NCI-H524 (cell line): ENCODE results near the gene DDB1.

Experiments
- DNase-seq, 2 experiments: peaks; one replicate each; lab custom pipeline; 2025; lab: John Stamatoyannopoulos, UW

DDB1 gene

GRCh38 chr11:61356706-61357105 is 23.8 kb upstream of the DDB1 start:
- no peak for DNase-seq

- DNase-seq: no peak
Observed at GRCh38 chr11:61354208-61354607, 21.3 kb upstream of the DDB1 start.

GRCh38 chr11:61353131-61354067 is 20.5 kb upstream of the DDB1 start:
- DNase-seq: no peak

- DNase-seq: no peak
Observed at GRCh38 chr11:61352038-61352437, 19.1 kb upstream of the DDB1 start.

GRCh38 chr11:61350803-61351202 is 17.9 kb upstream of the DDB1 start:
- DNase-seq: no peak

GRCh38 chr11:61350336-61350735 is 17.4 kb upstream of the DDB1 start:
- no peak for DNase-seq

GRCh38 chr11:61349916-61350315 is 17.0 kb upstream of the DDB1 start:
- no peak for DNase-seq

GRCh38 chr11:61349189-61349751 is 16.4 kb upstream of the DDB1 start:
- no peak for DNase-seq

- DNase-seq: no peak
Observed at GRCh38 chr11:61347916-61348461, 15.1 kb upstream of the DDB1 start.

GRCh38 chr11:61345954-61346843 is 13.3 kb upstream of the DDB1 start:
- no peak for DNase-seq

- DNase-seq: peak; percentile 16 to 59
Observed at GRCh38 chr11:61345170-61345610, 12.3 kb upstream of the DDB1 start.

- no peak for DNase-seq
Observed at GRCh38 chr11:61343792-61344745, 11.2 kb upstream of the DDB1 start.

- DNase-seq: no peak
Observed at GRCh38 chr11:61342207-61342803, 9.4 kb upstream of the DDB1 start.

GRCh38 chr11:61341706-61342105 is 8.8 kb upstream of the DDB1 start:
- no peak for DNase-seq

- DNase-seq: no peak
Observed at GRCh38 chr11:61340979-61341378, 8.1 kb upstream of the DDB1 start.

- no peak for DNase-seq
Observed at GRCh38 chr11:61339490-61339878, 6.6 kb upstream of the DDB1 start.

GRCh38 chr11:61338783-61339489 is 6.0 kb upstream of the DDB1 start:
- DNase-seq: no peak

GRCh38 chr11:61337706-61338470 is 5.0 kb upstream of the DDB1 start:
- no peak for DNase-seq
